Caco-2 (cell line): ENCODE results near the gene MAP3K6. TPM values are rescaled to one million over a fixed set of nuclear protein-coding genes. Genes with fewer than 3 reads are reported as not detected.

Source experiments
- BruUV-seq: library from RNA; stranded (reverse); fragments of 400-500 nt; replicated peaks from 2 replicates; lab custom pipeline; 2021; lab: Mats Ljungman, UMichigan
- CTCF ChIA-PET: fragments of 300-600 bp; sonication (Branson Sonifier 250); formaldehyde crosslinking; loops from one replicate; lab custom pipeline; 2022; ENCODE audit warnings: antibody characterized with exemption; lab: Charles Lee
- POLR2A ChIA-PET: fragments of 300-600 bp; sonication (Branson Sonifier 250); formaldehyde crosslinking; loops from one replicate; lab custom pipeline; 2022; ENCODE audit warnings: antibody characterized with exemption; lab: Charles Lee
- DNase-seq, 2 experiments: peaks; one replicate each; pipeline versions ENCODE4 v3.0.0 to v3.0.0-alpha.2; 2020 to 2022
- H3K27me3 ChIP-seq: replicated peaks from 2 replicates; pipeline ENCODE4 v1.6.0; 2011; ENCODE audit warnings: low read length; ENCODE audit not compliant: control insufficient read depth, insufficient read depth
- H3K36me3 ChIP-seq: 2 replicates; pipeline ENCODE4 v1.5.1; 2011; ENCODE audit warnings: low read length; ENCODE audit not compliant: control insufficient read depth, insufficient read depth
- H3K4me1 ChIP-seq: fragments of 250-450 bp; sonication (Bioruptor Pico); 2 replicates; pipeline ENCODE4 v1.5.1; 2020; ENCODE audit warnings: mild to moderate bottlenecking
- H3K4me3 ChIP-seq: 2 replicates; pipeline ENCODE4 v1.5.1; 2011; ENCODE audit warnings: low read depth, mild to moderate bottlenecking, control low read depth, low read length
- H3K9me3 ChIP-seq: fragments of 250-450 bp; sonication (Bioruptor Pico); 2 replicates; pipeline ENCODE4 v1.5.1; 2020; ENCODE audit warnings: mild to moderate bottlenecking, moderate library complexity
- H3K27ac Mint-ChIP-seq: one replicate; pipeline ENCODE4 v1.8.0; 2022; ENCODE audit warnings: mixed read lengths; ENCODE audit not compliant: unreplicated experiment
- H3K27me3 Mint-ChIP-seq: one replicate; pipeline ENCODE4 v1.8.0; 2022; ENCODE audit warnings: mixed read lengths; ENCODE audit not compliant: insufficient read depth, unreplicated experiment
- H3K36me3 Mint-ChIP-seq: one replicate; pipeline ENCODE4 v1.8.0; 2022; ENCODE audit warnings: mild to moderate bottlenecking, mixed read lengths; ENCODE audit not compliant: insufficient read depth, unreplicated experiment
- H3K4me1 Mint-ChIP-seq: one replicate; pipeline ENCODE4 v1.8.0; 2022; ENCODE audit warnings: low read depth, mixed read lengths; ENCODE audit not compliant: unreplicated experiment
- H3K4me3 Mint-ChIP-seq: one replicate; pipeline ENCODE4 v1.8.0; 2022; ENCODE audit warnings: mild to moderate bottlenecking, moderate library complexity, mixed read lengths; ENCODE audit not compliant: unreplicated experiment
- H3K9me3 Mint-ChIP-seq: one replicate; pipeline ENCODE4 v1.8.0; 2022; ENCODE audit warnings: mixed read lengths; ENCODE audit not compliant: unreplicated experiment
- intact Hi-C: fragments of 100-400 bp; cut with micrococcal nuclease; formaldehyde crosslinking; loops from one replicate; pipeline ENCODE4 v1.10.0; 2022; ENCODE audit not compliant: unreplicated experiment
- total RNA-seq: library from RNA; stranded (reverse); gene quantifications from 2 replicates; pipeline ENCODE4 v1.2.3, GENCODE V29; 2022
- TF ChIP-seq, protein P1 (sequence below), 2 experiments: fragments of 200-600 bp in 1 of 2; IDR thresholded peaks; 1 replicate in 1 of 2; 2 replicates in 1 of 2; pipeline versions ENCODE4 v1.5.1 to v1.8.0; 2011 to 2022; ENCODE audit warnings: antibody characterized with exemption in 1 of 2, control low read depth in 1 of 2, inconsistent platforms in 1 of 2, low read depth in 1 of 2, low read length in 1 of 2, mild to moderate bottlenecking in 1 of 2, moderate library complexity in 1 of 2; ENCODE audit not compliant: insufficient read depth in 1 of 2, severe bottlenecking in 1 of 2, unreplicated experiment in 1 of 2

Gene MAP3K6
- total RNA-seq, 1 experiment from 2014 or later: 11.7 TPM

DNA sequence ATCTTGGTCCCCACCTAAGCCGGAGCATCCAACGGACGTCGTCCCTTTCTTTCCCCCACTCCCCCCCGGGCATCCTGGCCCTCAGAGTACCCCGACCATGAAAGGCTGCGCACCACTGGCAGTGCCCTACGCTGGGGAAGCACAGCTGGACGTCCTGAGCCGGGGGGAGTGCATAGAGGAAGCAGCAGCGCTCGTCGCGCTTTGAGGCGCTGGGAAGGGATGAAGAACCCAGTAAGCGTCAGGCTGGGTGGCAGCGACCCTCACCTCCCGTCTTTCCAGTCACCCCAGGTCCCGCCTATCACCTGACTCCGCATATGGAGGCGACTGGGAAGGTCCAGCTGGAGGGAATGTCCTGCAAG lies 5.7 kb downstream of the MAP3K6 start:
- intact Hi-C loops: no loop called here
- H3K9me3 Mint-ChIP-seq: no peaks in the 10 kb centered on the region
- Histone ChIP-seq H3K27me3 (no peaks in the 10 kb centered on the region), H3K9me3 (no peaks in the 10 kb centered on the region), H3K4me1 (peaks cover 8% of the 10 kb centered on the region), H3K36me3 (no peaks in the 10 kb centered on the region), H3K4me3 (no peak overlapping the region)
- TF ChIP-seq, protein P1, sequence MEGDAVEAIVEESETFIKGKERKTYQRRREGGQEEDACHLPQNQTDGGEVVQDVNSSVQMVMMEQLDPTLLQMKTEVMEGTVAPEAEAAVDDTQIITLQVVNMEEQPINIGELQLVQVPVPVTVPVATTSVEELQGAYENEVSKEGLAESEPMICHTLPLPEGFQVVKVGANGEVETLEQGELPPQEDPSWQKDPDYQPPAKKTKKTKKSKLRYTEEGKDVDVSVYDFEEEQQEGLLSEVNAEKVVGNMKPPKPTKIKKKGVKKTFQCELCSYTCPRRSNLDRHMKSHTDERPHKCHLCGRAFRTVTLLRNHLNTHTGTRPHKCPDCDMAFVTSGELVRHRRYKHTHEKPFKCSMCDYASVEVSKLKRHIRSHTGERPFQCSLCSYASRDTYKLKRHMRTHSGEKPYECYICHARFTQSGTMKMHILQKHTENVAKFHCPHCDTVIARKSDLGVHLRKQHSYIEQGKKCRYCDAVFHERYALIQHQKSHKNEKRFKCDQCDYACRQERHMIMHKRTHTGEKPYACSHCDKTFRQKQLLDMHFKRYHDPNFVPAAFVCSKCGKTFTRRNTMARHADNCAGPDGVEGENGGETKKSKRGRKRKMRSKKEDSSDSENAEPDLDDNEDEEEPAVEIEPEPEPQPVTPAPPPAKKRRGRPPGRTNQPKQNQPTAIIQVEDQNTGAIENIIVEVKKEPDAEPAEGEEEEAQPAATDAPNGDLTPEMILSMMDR (IDR thresholded peaks at IDR 0.05; ENCODE audit: insufficient read depth in 1 of 2, low read depth in 1 of 2, low read length in 1 of 2, severe bottlenecking in 1 of 2, unreplicated experiment in 1 of 2): no peak
- ChIA-PET CTCF (no interaction called here), POLR2A (no interaction called here)
- no TSS peak for BruUV-seq
- H3K27ac Mint-ChIP-seq: no peak overlapping the region
- H3K4me1 Mint-ChIP-seq: peaks cover 7% of the 10 kb centered on the region
- H3K36me3 Mint-ChIP-seq: peaks cover 12% of the 10 kb centered on the region
- DNase-seq: no peak
- no peak overlapping the region for H3K4me3 Mint-ChIP-seq
- no peaks in the 10 kb centered on the region for H3K27me3 Mint-ChIP-seq

DNA sequence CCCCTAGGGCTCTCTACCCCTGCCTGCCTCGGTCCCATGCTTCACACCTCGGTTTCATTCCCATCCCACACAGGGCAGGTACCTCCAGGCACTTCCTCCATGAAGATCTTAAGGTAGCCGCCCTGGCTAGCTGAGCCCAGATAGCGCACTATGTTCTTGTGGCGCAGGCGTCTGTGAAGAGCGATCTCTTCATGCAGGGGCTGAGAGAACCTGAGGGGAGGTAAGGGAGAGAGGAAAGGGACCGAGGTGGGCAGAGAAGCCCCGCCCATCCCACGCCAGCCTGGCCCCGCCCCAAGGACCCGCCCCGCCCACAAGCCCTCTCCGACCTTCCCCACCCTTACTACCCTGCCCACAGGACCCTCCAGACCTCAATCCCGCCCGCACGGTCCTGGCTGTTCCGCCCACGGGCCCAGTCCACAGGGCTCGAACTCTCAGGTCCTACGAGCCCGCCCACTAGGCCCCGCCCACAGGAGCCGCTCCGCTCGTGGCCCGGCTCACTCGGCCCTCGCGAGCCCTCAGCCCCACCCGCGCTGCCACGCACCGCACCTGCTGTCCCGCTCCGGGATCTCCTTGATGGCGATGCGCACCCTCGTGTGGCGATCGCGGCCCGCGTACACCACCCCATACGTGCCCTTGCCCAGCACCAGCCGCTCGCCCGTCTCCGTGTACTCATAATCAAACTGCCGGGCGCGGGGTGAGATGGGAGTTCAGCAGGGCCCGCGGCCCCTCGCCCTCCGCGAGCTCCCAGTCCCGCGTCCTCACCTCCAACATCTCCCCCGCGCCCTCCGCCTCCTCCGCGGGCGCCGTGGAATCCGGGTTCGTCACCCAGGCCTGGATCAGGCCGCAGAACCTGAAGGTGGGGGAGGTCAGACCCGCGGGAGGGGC lies 6.4 kb downstream of the MAP3K6 start:
- ChIA-PET CTCF (no interaction called here), POLR2A (no interaction called here)
- H3K27me3 ChIP-seq: no peaks in the 10 kb centered on the region
- no peaks in the 10 kb centered on the region for H3K9me3 Mint-ChIP-seq
- no TSS peak for BruUV-seq
- H3K9me3 ChIP-seq: no peaks in the 10 kb centered on the region
- DNase-seq: no peak
- no peaks in the 10 kb centered on the region for H3K27me3 Mint-ChIP-seq
- intact Hi-C loops: no loop called here
- peaks cover 8% of the 10 kb centered on the region for H3K36me3 Mint-ChIP-seq
- TF ChIP-seq, protein P1 (IDR thresholded peaks at IDR 0.05; ENCODE audit: insufficient read depth in 1 of 2, low read depth in 1 of 2, low read length in 1 of 2, severe bottlenecking in 1 of 2, unreplicated experiment in 1 of 2): no peak
- H3K27ac Mint-ChIP-seq: no peak overlapping the region
- H3K4me3 Mint-ChIP-seq: no peak overlapping the region
- H3K4me3 ChIP-seq: no peak overlapping the region
- H3K4me1 ChIP-seq: peaks cover 8% of the 10 kb centered on the region
- no peaks in the 10 kb centered on the region for H3K36me3 ChIP-seq
- peaks cover 7% of the 10 kb centered on the region for H3K4me1 Mint-ChIP-seq

DNA sequence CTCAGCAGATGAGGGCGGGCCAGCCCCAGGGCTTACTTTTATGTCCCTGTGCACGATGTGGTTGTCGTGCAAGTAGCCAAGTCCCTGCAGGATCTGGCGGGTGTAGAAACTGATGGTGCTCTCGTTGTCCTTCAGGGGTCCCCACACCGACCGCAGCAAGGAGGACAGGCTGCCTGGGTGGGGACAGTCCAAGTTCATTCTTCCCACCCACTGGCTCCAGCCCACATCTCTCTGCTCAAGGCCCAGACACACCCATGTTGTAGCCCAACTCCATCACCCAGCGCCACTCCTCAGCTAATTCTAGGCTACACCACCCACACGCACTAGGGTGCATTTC lies 7.0 kb downstream of the MAP3K6 start:
- Mint-ChIP-seq H3K27ac (no peak overlapping the region), H3K9me3 (no peaks in the 10 kb centered on the region), H3K36me3 (peaks cover 11% of the 10 kb centered on the region), H3K4me1 (peaks cover 7% of the 10 kb centered on the region), H3K27me3 (no peaks in the 10 kb centered on the region), H3K4me3 (no peak overlapping the region)
- intact Hi-C loops: loop anchor here (10.0 kb wide), 1 partner anchor 55 kb away; no protein-coding TSS in a partner anchor
- Histone ChIP-seq H3K4me1 (peaks cover 3% of the 10 kb centered on the region; the same call in 1 of the 2 replicates), H3K9me3 (no peaks in the 10 kb centered on the region), H3K4me3 (no peak overlapping the region), H3K27me3 (no peaks in the 10 kb centered on the region), H3K36me3 (no peaks in the 10 kb centered on the region)
- no TSS peak for BruUV-seq
- no peak for DNase-seq
- POLR2A ChIA-PET: no interaction called here
- TF ChIP-seq, protein P1 (IDR thresholded peaks at IDR 0.05; ENCODE audit: insufficient read depth in 1 of 2, low read depth in 1 of 2, low read length in 1 of 2, severe bottlenecking in 1 of 2, unreplicated experiment in 1 of 2): no peak
- CTCF ChIA-PET: no interaction called here
